ENCODE results near the gene PMEL.
"Not testable (repeated sequence)": the region's sequence is repeated elsewhere in the genome, so short reads cannot be mapped to it uniquely, and the experiment has no call there.

PMEL gene

GRCh38 chr12:55926738-55927587 is 38.9 kb downstream of the PMEL start:
- peak; percentile 86 for FAIRE-seq
- peak; percentile 88 for DNase-seq (ENCODE audit: extremely low spot score, insufficient read length, low read depth)

GRCh38 chr12:55925870-55926737 is 39.7 kb downstream of the PMEL start:
- FAIRE-seq (no peak), DNase-seq (ENCODE audit: extremely low spot score, insufficient read length, low read depth) (no peak)

GRCh38 chr12:55925371-55925770 is 40.5 kb downstream of the PMEL start:
- no peak for DNase-seq (ENCODE audit: extremely low spot score, insufficient read length, low read depth)
- no peak for FAIRE-seq

- DNase-seq (ENCODE audit: extremely low spot score, insufficient read length, low read depth); FAIRE-seq: not testable (repeated sequence)
Observed at GRCh38 chr12:55923648-55924047, 42.2 kb downstream of the PMEL start.

- DNase-seq (ENCODE audit: extremely low spot score, insufficient read length, low read depth) (no peak), FAIRE-seq (no peak)
Observed at GRCh38 chr12:55922126-55922525, 43.7 kb downstream of the PMEL start.

GRCh38 chr12:55919032-55919431 is 46.8 kb downstream of the PMEL start:
- FAIRE-seq; DNase-seq (ENCODE audit: extremely low spot score, insufficient read length, low read depth): not testable (repeated sequence)

GRCh38 chr12:55915482-55915859 is 50.4 kb downstream of the PMEL start:
- DNase-seq (ENCODE audit: extremely low spot score, insufficient read length, low read depth) (no peak), FAIRE-seq (no peak)

GRCh38 chr12:55912908-55913307 is 52.9 kb downstream of the PMEL start:
- no peak for FAIRE-seq
- no peak for DNase-seq (ENCODE audit: extremely low spot score, insufficient read length, low read depth)

GRCh38 chr12:55909513-55909884 is 56.3 kb downstream of the PMEL start:
- no peak for FAIRE-seq

GRCh38 chr12:55908726-55909512 is 56.9 kb downstream of the PMEL start:
- FAIRE-seq: no peak
- no peak for DNase-seq (ENCODE audit: extremely low spot score, insufficient read length, low read depth)

More at GRCh38 chr12:55909513-55909884, 56.3 kb downstream of the PMEL start:
- DNase-seq (ENCODE audit: extremely low spot score, insufficient read length, low read depth): no peak

GRCh38 chr12:55906056-55906455 is 59.8 kb downstream of the PMEL start:
- FAIRE-seq (no peak), DNase-seq (ENCODE audit: extremely low spot score, insufficient read length, low read depth) (no peak)
